Gastrocnemius medialis (tissue), 4 donors: ENCODE results near the gene FBN2. TPM values are rescaled to one million over a fixed set of nuclear protein-coding genes. Genes with fewer than 3 reads are reported as not detected.

Experiments used
- ATAC-seq, 2 donors: fragments of 150-250 bp; one replicate each; pipeline ENCODE4 v1.9.1; 2016
- DNase-seq, 2 donors: peaks; one replicate each; pipeline ENCODE4 v3.0.0-alpha.2; 2019
- H3K27ac ChIP-seq, 4 donors: fragments of 200-600 bp; sonication (generic); 1 replicate in 1 of 4; 2 replicates in 3 of 4; pipeline ENCODE4 v1.5.1; 2016 to 2018; ENCODE audit warnings: mild to moderate bottlenecking in 2 of 4, moderate library complexity in 1 of 4
- H3K27me3 ChIP-seq, 3 donors: fragments of 200-600 bp; sonication (generic) in 2 of 3; 1 replicate in 1 of 3; 2 replicates in 2 of 3; pipeline versions ENCODE4 v1.5.1 to v1.6.0; 2016 to 2019; ENCODE audit warnings: mild to moderate bottlenecking in 1 of 3, moderate library complexity in 1 of 3
- H3K36me3 ChIP-seq, 2 donors: fragments of 200-600 bp; sonication (generic) in 1 of 2; one replicate each; pipeline ENCODE4 v1.5.1; 2017 to 2018
- H3K4me1 ChIP-seq, 2 donors: fragments of 200-600 bp; sonication (generic) in 1 of 2; one replicate each; pipeline ENCODE4 v1.5.1; 2016 to 2017; ENCODE audit warnings: mild to moderate bottlenecking in 2 of 2
- H3K4me3 ChIP-seq, 4 donors: fragments of 200-600 bp; sonication (generic) in 3 of 4; 1 replicate in 1 of 4; 2 replicates in 3 of 4; pipeline ENCODE4 v1.5.1; 2016 to 2019; ENCODE audit warnings: mild to moderate bottlenecking in 2 of 4
- H3K9me3 ChIP-seq, 3 donors: fragments of 200-600 bp; sonication (generic) in 2 of 3; 1 replicate in 1 of 3; 2 replicates in 2 of 3; pipeline ENCODE4 v1.5.1; 2016 to 2019
- CTCF ChIP-seq, 5 experiments: fragments of 450-650 bp in 3 of 5; fragments of 200-600 bp in 2 of 5; sonication (generic) in 2 of 5; IDR thresholded peaks in 4 of 5; conservative IDR thresholded peaks in 1 of 5; 1 replicate in 4 of 5; 2 replicates in 1 of 5; pipeline ENCODE4 v1.5.1; 2016 to 2019; ENCODE audit warnings: antibody characterized with exemption in 5 of 5, mild to moderate bottlenecking in 3 of 5, moderate library complexity in 3 of 5
- POLR2A ChIP-seq, 2 donors: fragments of 450-650 bp; IDR thresholded peaks; one replicate each; pipeline ENCODE4 v1.6.1; 2017; ENCODE audit warnings: antibody characterized with exemption in 2 of 2, mild to moderate bottlenecking in 2 of 2, moderate library complexity in 2 of 2
- in situ Hi-C, 4 donors: fragments of 200-750 bp; cut with MboI; loops; one replicate each; pipeline versions ENCODE4 v1.15.0 to v1.8.0; 2017; ENCODE audit warnings: low sequenced_read_pairs in 4 of 4
- intact Hi-C: fragments of 100-400 bp; cut with DNase I; formaldehyde crosslinking; loops from one replicate; pipeline ENCODE4 v1.15.1; 2023; ENCODE audit warnings: low total_unique reads
- total RNA-seq, 4 donors: library from RNA; depleted of rRNA; stranded (reverse); fragments of >200 nt; gene quantifications; one replicate each; pipeline versions ENCODE4 v1.1.0 to v1.2.3, GENCODE V29; 2016

The FBN2 gene
- total RNA-seq, 4 donors from 2014 or later, result 0.07 to 0.20 TPM; not detected in 2

DNA sequence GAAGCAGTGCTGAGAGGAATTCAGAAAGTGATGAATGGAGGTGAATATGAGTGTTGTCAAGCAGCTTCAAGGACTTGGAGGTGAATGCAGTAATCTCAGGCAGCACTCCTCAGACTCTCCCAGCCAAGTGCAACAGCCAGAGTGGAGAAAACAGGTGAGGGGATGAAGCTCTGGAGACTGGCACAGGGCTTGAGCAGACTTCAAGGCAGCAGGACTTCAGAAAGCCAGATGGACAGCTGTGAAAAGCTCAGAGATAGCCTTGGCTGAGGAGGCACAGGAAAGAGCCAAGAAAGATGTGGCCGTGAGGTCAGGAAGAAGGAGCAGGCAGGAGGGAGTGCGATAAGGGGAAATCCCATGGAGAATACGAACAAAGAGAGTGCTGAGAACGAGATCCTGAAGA, 194.9 kb downstream of the FBN2 start:
- intact Hi-C loops (no loop called here), in situ Hi-C loops (no loop called here)
- Histone ChIP-seq H3K27ac (no peak overlapping the region), H3K4me3 (no peak overlapping the region), H3K4me1 (peaks cover 19 to 22% of the 10 kb centered on the region in 2 donors), H3K36me3 (no peaks in the 10 kb centered on the region), H3K27me3 (no peaks in the 10 kb centered on the region), H3K9me3 (no peaks in the 10 kb centered on the region)
- TF ChIP-seq CTCF (IDR thresholded peaks at IDR 0.05 in 4 of 5, conservative IDR thresholded peaks at IDR 0.05 in 1 of 5), result no peak
- no peak for TF ChIP-seq POLR2A (IDR thresholded peaks at IDR 0.05)
- ATAC-seq, result no peak
- no peak for DNase-seq

DNA sequence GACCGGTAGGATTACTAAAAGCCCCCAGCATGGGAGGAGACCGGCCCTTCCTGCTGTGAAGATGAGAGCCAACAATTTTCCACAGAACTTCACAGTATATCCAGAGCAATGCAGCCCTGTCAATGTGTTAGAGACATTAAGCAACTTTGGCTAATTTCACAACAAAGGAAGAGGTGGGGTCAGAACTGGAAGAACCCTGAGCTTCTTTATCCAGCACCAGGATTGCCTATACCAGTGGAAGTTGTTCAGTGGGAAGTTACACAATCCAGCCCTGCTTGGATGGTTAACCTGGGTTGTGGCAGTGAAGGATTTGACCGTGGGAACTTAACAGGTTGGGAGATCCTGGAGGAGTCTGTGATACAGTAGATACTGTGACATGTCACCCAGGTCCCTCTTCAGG, 197.0 kb downstream of the FBN2 start:
- in situ Hi-C loops, result no loop called here
- no peaks in the 10 kb centered on the region for H3K9me3 ChIP-seq
- ATAC-seq, result no peak
- H3K27ac ChIP-seq, result no peak overlapping the region
- DNase-seq, result no peak
- H3K36me3 ChIP-seq, result no peaks in the 10 kb centered on the region
- H3K4me1 ChIP-seq, result peaks cover 11 to 12% of the 10 kb centered on the region in 2 donors
- H3K4me3 ChIP-seq, result no peak overlapping the region
- TF ChIP-seq CTCF (IDR thresholded peaks at IDR 0.05 in 4 of 5, conservative IDR thresholded peaks at IDR 0.05 in 1 of 5), result no peak
- TF ChIP-seq POLR2A (IDR thresholded peaks at IDR 0.05), result no peak
- intact Hi-C loops, result no loop called here
- H3K27me3 ChIP-seq, result no peaks in the 10 kb centered on the region

DNA sequence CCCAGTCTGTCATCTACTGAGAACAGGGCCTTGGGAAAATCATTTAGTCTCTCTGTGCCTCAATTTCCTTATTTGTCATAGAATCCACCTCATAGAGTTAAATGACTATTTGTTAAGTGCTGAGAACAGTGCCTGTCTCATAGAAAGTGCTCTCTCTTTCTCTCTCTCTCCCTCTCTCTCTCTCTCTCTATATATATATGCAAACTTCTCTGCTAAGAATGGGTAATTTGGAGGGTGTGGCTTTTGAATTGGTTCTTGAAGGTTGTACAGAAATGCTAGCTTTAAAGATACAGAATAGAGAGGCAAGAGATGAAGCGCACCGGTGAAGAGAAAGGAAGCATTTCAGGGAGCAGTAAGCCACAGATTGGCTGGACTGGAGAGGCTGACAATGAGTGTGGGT, 197.4 kb downstream of the FBN2 start:
- no peak for ATAC-seq
- in situ Hi-C loops (no loop called here), intact Hi-C loops (no loop called here)

GRCh38 chr5:128339585-128339984, 198.5 kb downstream of the FBN2 start:
- no peak for ATAC-seq
- H3K4me3 ChIP-seq, result no peak overlapping the region
- peaks cover 4 to 5% of the 10 kb centered on the region in 2 donors for H3K4me1 ChIP-seq
- TF ChIP-seq CTCF (IDR thresholded peaks at IDR 0.05 in 4 of 5, conservative IDR thresholded peaks at IDR 0.05 in 1 of 5) (no peak), POLR2A (IDR thresholded peaks at IDR 0.05) (no peak)
- intact Hi-C loops, result no loop called here
- in situ Hi-C loops, result no loop called here
- no peak overlapping the region for H3K27ac ChIP-seq
- DNase-seq, result no peak
- H3K9me3 ChIP-seq, result no peaks in the 10 kb centered on the region
- no peaks in the 10 kb centered on the region for H3K36me3 ChIP-seq
- no peaks in the 10 kb centered on the region for H3K27me3 ChIP-seq

More for the DNA sequence above, 197.4 kb downstream of the FBN2 start:
- Histone ChIP-seq H3K4me3 (no peak overlapping the region), H3K4me1 (peaks cover 7 to 8% of the 10 kb centered on the region in 2 donors), H3K27me3 (no peaks in the 10 kb centered on the region), H3K27ac (no peak overlapping the region), H3K9me3 (no peaks in the 10 kb centered on the region), H3K36me3 (no peaks in the 10 kb centered on the region)
- DNase-seq, result no peak
- no peak for TF ChIP-seq POLR2A (IDR thresholded peaks at IDR 0.05)
- no peak for TF ChIP-seq CTCF (IDR thresholded peaks at IDR 0.05 in 4 of 5, conservative IDR thresholded peaks at IDR 0.05 in 1 of 5)

DNA sequence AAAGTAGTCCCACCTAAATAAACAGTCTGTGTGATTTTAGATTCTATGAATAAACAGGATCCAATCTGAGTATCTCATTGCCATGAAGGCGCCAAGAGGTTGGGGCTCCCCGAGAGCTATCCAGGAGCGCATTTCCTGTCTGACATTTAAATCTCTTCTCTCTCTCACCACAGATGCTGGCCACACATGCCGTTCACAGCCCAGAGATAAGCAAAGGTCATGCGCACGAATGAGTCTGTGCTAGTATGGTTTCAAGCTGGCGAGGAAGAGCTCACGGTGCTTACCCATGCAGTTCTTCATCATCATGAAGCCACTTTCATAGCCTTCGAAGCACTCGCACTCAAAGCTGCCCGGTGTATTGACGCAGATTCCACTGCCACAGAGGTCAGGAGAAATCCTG, 199.4 kb downstream of the FBN2 start:
- ATAC-seq, result no peak
- H3K27me3 ChIP-seq, result no peaks in the 10 kb centered on the region
- TF ChIP-seq POLR2A (IDR thresholded peaks at IDR 0.05) (no peak), CTCF (IDR thresholded peaks at IDR 0.05 in 4 of 5, conservative IDR thresholded peaks at IDR 0.05 in 1 of 5) (no peak)
- no peak overlapping the region for H3K27ac ChIP-seq
- in situ Hi-C loops (no loop called here), intact Hi-C loops (no loop called here)
- peaks cover 4 to 5% of the 10 kb centered on the region in 2 donors for H3K4me1 ChIP-seq
- no peak overlapping the region for H3K4me3 ChIP-seq
- DNase-seq, result no peak
- H3K36me3 ChIP-seq, result no peaks in the 10 kb centered on the region
- no peaks in the 10 kb centered on the region for H3K9me3 ChIP-seq
